ENCODE results near the gene TMEM170A.
"Not testable (repeated sequence)": the region's sequence is repeated elsewhere in the genome, so short reads cannot be mapped to it uniquely, and the experiment has no call there.

TMEM170A gene

DNA sequence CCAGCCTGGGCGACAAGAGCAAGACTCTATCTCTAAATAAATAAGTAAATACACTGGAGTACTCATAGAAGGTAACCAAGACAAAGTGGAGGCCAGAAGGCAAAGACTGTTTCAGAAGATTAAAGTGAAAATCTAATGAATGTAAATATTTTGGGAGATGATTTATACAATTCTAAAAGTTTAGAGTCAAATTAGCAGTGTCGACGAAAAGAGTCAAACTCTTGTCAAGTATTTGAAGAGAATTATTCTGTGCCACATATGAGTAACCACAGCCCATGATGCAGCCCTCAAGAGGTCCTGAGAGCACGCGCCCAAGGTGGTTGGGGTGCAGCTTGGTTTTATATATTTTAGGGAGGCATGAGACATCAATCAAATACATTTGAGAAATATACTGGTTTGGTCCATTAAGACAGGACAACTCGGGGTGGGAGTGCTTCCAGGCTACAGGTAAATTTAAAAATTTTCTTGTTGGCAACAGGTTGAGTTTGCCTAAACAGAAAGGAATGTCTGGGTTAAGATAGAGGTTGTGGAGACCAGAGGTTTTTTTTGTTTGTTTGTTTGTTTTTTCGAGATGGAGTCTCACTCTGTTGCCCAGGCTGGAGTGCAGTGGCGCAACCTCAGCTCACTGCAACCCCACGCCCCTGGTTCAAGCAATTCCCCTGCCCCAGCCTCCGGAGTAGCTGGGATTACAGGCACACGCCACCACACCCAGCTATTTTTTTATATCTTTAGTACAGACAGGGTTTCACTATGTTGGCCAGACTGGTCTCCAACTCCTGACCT lies 34.7 kb downstream of the TMEM170A start:
- H3K36me3 ChIP-seq (ENCODE audit: control insufficient read depth, insufficient read depth, low read length), result no peaks in the 10 kb centered on the region
- no peak overlapping the region for H3K4me2 ChIP-seq (ENCODE audit: low read length)
- no peak overlapping the region for H3K9ac ChIP-seq
- H3K27me3 ChIP-seq (ENCODE audit: control insufficient read depth, insufficient read depth, low read length), result no peaks in the 10 kb centered on the region
- TF ChIP-seq, protein P1, sequence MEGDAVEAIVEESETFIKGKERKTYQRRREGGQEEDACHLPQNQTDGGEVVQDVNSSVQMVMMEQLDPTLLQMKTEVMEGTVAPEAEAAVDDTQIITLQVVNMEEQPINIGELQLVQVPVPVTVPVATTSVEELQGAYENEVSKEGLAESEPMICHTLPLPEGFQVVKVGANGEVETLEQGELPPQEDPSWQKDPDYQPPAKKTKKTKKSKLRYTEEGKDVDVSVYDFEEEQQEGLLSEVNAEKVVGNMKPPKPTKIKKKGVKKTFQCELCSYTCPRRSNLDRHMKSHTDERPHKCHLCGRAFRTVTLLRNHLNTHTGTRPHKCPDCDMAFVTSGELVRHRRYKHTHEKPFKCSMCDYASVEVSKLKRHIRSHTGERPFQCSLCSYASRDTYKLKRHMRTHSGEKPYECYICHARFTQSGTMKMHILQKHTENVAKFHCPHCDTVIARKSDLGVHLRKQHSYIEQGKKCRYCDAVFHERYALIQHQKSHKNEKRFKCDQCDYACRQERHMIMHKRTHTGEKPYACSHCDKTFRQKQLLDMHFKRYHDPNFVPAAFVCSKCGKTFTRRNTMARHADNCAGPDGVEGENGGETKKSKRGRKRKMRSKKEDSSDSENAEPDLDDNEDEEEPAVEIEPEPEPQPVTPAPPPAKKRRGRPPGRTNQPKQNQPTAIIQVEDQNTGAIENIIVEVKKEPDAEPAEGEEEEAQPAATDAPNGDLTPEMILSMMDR (IDR thresholded peaks at IDR 0.05), result no peak
- no peak overlapping the region for H2AFZ ChIP-seq
- peaks cover 14% of the 10 kb centered on the region for H3K79me2 ChIP-seq
- no peak overlapping the region for H3K27ac ChIP-seq
- H3K4me1 ChIP-seq, result no peaks in the 10 kb centered on the region
- no peak overlapping the region for H3K4me3 ChIP-seq (ENCODE audit: low read depth, low read length)
- no peaks in the 10 kb centered on the region for H3K9me3 ChIP-seq (ENCODE audit: control insufficient read depth, low read length)

DNA sequence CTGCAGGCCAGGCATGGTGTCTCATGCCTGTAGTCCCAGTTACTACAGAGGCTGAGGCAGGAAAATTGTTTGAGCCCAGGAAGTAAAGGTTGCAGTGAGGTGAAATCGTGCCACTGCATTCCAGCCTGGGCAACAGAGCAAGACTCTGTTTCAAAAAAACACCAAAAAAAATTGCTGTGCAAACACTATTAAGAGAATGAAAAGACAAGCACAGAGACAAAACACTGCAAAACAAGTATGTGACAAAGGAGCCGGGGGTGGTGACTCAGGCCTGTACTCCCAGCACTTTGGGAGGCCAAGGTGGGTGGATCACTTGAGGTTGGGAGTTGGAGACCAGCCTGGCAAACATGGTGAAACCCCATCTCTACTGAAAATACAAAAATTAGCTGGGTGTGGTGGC lies 38.0 kb downstream of the TMEM170A start:
- H3K4me1 ChIP-seq; H3K9ac ChIP-seq; H3K27ac ChIP-seq; H2AFZ ChIP-seq; H3K36me3 ChIP-seq (ENCODE audit: control insufficient read depth, insufficient read depth, low read length); H3K4me2 ChIP-seq (ENCODE audit: low read length); H3K27me3 ChIP-seq (ENCODE audit: control insufficient read depth, insufficient read depth, low read length); H3K4me3 ChIP-seq (ENCODE audit: low read depth, low read length); H3K9me3 ChIP-seq (ENCODE audit: control insufficient read depth, low read length): not testable (repeated sequence)
- peaks cover 18% of the 10 kb centered on the region for H3K79me2 ChIP-seq

DNA sequence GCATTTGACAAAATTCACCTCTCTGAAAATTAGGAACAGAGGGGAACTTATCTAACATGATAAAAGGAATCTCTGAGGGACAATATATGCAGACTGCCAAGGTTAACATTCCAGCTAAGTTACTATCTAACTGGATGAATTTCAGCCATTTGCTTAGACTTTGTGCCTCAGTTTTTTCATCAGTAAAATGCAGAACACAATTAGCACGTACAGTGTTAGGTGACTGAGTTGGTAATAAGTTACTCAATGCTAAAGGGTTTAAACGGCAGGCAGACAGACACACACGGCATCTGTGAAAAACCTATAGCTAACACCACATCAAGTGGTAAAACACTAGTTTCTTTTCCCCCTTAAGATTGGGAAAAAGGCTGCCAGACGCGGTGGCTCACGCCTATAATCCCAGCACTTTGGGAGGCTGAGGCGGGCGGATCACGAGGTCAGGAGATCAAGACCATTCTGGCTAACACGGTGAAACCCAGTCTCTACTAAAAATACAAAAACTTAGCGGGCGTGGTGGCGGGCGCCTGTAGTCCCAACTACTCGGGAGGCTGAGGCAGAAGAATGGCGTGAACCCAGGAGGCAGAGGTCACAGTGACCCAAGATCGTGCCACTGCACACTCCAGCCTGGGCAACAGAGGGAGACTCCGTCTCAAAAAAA lies 40.3 kb downstream of the TMEM170A start:
- H3K27ac ChIP-seq; H3K9me3 ChIP-seq (ENCODE audit: control insufficient read depth, low read length); H2AFZ ChIP-seq; H3K4me3 ChIP-seq (ENCODE audit: low read depth, low read length); H3K9ac ChIP-seq; H3K4me1 ChIP-seq; H3K27me3 ChIP-seq (ENCODE audit: control insufficient read depth, insufficient read depth, low read length); H3K4me2 ChIP-seq (ENCODE audit: low read length); H3K36me3 ChIP-seq (ENCODE audit: control insufficient read depth, insufficient read depth, low read length): not testable (repeated sequence)
- H3K79me2 ChIP-seq, result peaks cover 22% of the 10 kb centered on the region

DNA sequence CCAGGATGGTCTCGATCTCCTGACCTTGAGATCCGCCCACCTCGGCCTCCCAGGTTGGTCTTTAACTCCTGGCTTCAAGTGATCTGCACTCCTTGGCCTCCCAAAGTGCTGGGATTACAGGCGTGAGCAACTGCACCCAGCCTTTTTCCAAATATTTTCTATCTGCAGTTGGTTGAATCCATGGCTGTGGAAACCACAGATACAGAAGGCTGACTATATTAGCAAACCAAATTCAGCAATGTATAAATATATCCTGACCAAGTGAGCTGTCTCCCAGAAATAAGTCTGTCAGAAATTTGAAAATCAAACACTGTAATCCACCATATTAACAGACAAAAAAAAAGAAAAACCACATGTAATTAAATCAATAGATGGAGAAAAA lies 40.8 kb downstream of the TMEM170A start:
- Histone ChIP-seq H3K9me3 (ENCODE audit: control insufficient read depth, low read length) (no peaks in the 10 kb centered on the region), H3K4me1 (peaks cover 9% of the 10 kb centered on the region), H3K27me3 (ENCODE audit: control insufficient read depth, insufficient read depth, low read length) (no peaks in the 10 kb centered on the region), H3K27ac (no peak overlapping the region), H2AFZ (no peak overlapping the region), H3K36me3 (ENCODE audit: control insufficient read depth, insufficient read depth, low read length) (no peaks in the 10 kb centered on the region), H3K4me3 (ENCODE audit: low read depth, low read length) (no peak overlapping the region), H3K79me2 (peaks cover 24% of the 10 kb centered on the region), H3K9ac (no peak overlapping the region), H3K4me2 (ENCODE audit: low read length) (no peak overlapping the region)
- TF ChIP-seq, protein P1 (IDR thresholded peaks at IDR 0.05), result no peak

DNA sequence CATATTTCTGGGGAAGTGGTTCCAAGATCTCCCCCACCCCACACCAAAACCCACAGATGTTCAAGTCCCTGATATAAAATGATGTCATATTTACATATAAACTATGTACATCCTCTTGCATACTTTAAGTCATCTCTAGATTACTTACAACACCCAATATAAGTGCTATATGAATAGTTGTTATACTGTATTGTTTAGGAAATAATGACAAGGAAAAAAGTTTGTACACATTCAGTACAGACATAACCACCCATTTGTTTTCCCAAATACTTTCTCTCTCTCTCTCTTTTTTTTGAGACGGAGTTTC lies 42.7 kb downstream of the TMEM170A start:
- Histone ChIP-seq H3K27ac (no peak overlapping the region), H3K27me3 (ENCODE audit: control insufficient read depth, insufficient read depth, low read length) (no peaks in the 10 kb centered on the region)

More for the DNA sequence above, 42.7 kb downstream of the TMEM170A start:
- Histone ChIP-seq H2AFZ (peak overlapping the region; percentile 19), H3K4me3 (ENCODE audit: low read depth, low read length) (no peak overlapping the region), H3K4me1 (peaks cover 9% of the 10 kb centered on the region), H3K36me3 (ENCODE audit: control insufficient read depth, insufficient read depth, low read length) (no peaks in the 10 kb centered on the region), H3K9me3 (ENCODE audit: control insufficient read depth, low read length) (no peaks in the 10 kb centered on the region), H3K9ac (no peak overlapping the region), H3K79me2 (peaks cover 32% of the 10 kb centered on the region), H3K4me2 (ENCODE audit: low read length) (no peak overlapping the region)
- TF ChIP-seq, protein P1 (IDR thresholded peaks at IDR 0.05), result no peak
